B cell (primary cell): Measurements from ENCODE around the gene ROBO2. TPM values are rescaled to one million over a fixed set of nuclear protein-coding genes. Genes with fewer than 3 reads are reported as not detected.

Source experiments
- ATAC-seq: fragments of 200-7000 bp; cut with Tn5 transposase; one replicate; pipeline ENCODE4 v1.10.0; 2021; ENCODE audit warnings: low read depth, mild to moderate bottlenecking, moderate number of reproducible peaks, moderate library complexity
- CTCF ChIA-PET: fragments of 350-600 bp; sonication (Branson Sonifier 250); formaldehyde crosslinking; loops from one replicate; lab custom pipeline; 2021; ENCODE audit warnings: antibody characterized with exemption, inconsistent platforms; lab: Charles Lee
- POLR2A ChIA-PET: fragments of 350-600 bp; sonication (Branson Sonifier 250); formaldehyde crosslinking; loops from one replicate; lab custom pipeline; 2021; ENCODE audit warnings: antibody characterized with exemption; lab: Charles Lee
- DNase-seq: peaks from one replicate; pipeline ENCODE4 v3.0.0; 2013
- H2AFZ ChIP-seq: 2 replicates; pipeline ENCODE4 v1.6.1; 2012; ENCODE audit warnings: mild to moderate bottlenecking, low read depth, low read length; ENCODE audit not compliant: insufficient read depth, poor library complexity, severe bottlenecking
- H3K27ac ChIP-seq, 2 donors: 1 replicate in 1 of 2; 2 replicates in 1 of 2; pipeline ENCODE4 v1.5.1; 2012 to 2013; ENCODE audit warnings: low read length in 2 of 2, mild to moderate bottlenecking in 2 of 2, moderate library complexity in 1 of 2
- H3K27me3 ChIP-seq, 4 experiments: fragments of 200-600 bp in 1 of 4; sonication (generic) in 1 of 4; replicated peaks in 1 of 4; 1 replicate in 2 of 4; 2 replicates in 2 of 4; pipeline versions ENCODE4 v1.6.1 to v1.7.0; 2013 to 2016; ENCODE audit warnings: low read length in 3 of 4, mild to moderate bottlenecking in 2 of 4, mixed read lengths in 1 of 4, moderate library complexity in 1 of 4; ENCODE audit not compliant: insufficient read depth in 4 of 4, control insufficient read depth in 3 of 4; ENCODE audit errors: control extremely low read depth in 1 of 4
- H3K36me3 ChIP-seq, 2 experiments: replicated peaks in 1 of 2; 1 replicate in 1 of 2; 2 replicates in 1 of 2; pipeline versions ENCODE4 v1.6.1 to v1.7.1; 2013; ENCODE audit warnings: low read length in 1 of 2; ENCODE audit not compliant: insufficient read depth in 2 of 2, control insufficient read depth in 1 of 2; ENCODE audit errors: control extremely low read depth in 1 of 2, extremely low read depth in 1 of 2
- H3K4me1 ChIP-seq, 2 donors: fragments of 200-600 bp in 1 of 2; sonication (generic) in 1 of 2; 1 replicate in 1 of 2; 2 replicates in 1 of 2; pipeline versions ENCODE4 v1.5.1 to v1.6.1; 2013 to 2017; ENCODE audit warnings: low read length in 2 of 2; ENCODE audit not compliant: control insufficient read depth in 2 of 2, insufficient read depth in 2 of 2
- H3K4me2 ChIP-seq: replicated peaks from 2 replicates; pipeline ENCODE3; 2012; ENCODE audit warnings: mild to moderate bottlenecking, low read depth, low read length; ENCODE audit not compliant: poor library complexity, severe bottlenecking
- H3K4me3 ChIP-seq, 5 experiments: fragments of 200-600 bp in 1 of 5; sonication (generic) in 1 of 5; 1 replicate in 3 of 5; 2 replicates in 2 of 5; pipeline versions ENCODE4 v1.5.1 to v1.7.0; 2011 to 2016; ENCODE audit warnings: low read length in 4 of 5, mild to moderate bottlenecking in 4 of 5, low read depth in 2 of 5, control low read depth in 1 of 5, moderate library complexity in 1 of 5; ENCODE audit not compliant: insufficient read depth in 1 of 5; ENCODE audit errors: control extremely low read depth in 1 of 5, extremely low read depth in 1 of 5
- H3K79me2 ChIP-seq: fragments of 200-600 bp; sonication (generic); one replicate; pipeline ENCODE4 v1.6.0; 2016; ENCODE audit warnings: low read length; ENCODE audit not compliant: control insufficient read depth, insufficient read depth
- H3K9ac ChIP-seq: fragments of 200-600 bp; sonication (generic); 2 replicates; pipeline ENCODE4 v1.6.1; 2017; ENCODE audit warnings: mild to moderate bottlenecking, low read length, moderate library complexity
- H3K9me3 ChIP-seq, 3 donors: one replicate each; pipeline versions ENCODE4 v1.6.1 to v1.7.1; 2013; ENCODE audit warnings: low read length in 2 of 3; ENCODE audit not compliant: control insufficient read depth in 2 of 3, insufficient read depth in 1 of 3; ENCODE audit errors: control extremely low read depth in 1 of 3
- H4K20me1 ChIP-seq: 2 replicates; pipeline ENCODE4 v1.6.0; 2012; ENCODE audit warnings: mild to moderate bottlenecking, low read length; ENCODE audit not compliant: insufficient read depth, control insufficient read depth, poor library complexity, severe bottlenecking
- H3K27ac Mint-ChIP-seq: one replicate; pipeline ENCODE4 v1.8.0; 2021; ENCODE audit warnings: mixed read lengths
- H3K27me3 Mint-ChIP-seq: one replicate; pipeline ENCODE4 v1.8.0; 2021; ENCODE audit warnings: mixed read lengths
- H3K4me1 Mint-ChIP-seq: one replicate; pipeline ENCODE4 v1.8.0; 2021; ENCODE audit warnings: mixed read lengths
- H3K4me3 Mint-ChIP-seq: one replicate; pipeline ENCODE4 v1.8.0; 2021; ENCODE audit warnings: mixed read lengths
- H3K9me3 Mint-ChIP-seq: one replicate; pipeline ENCODE4 v1.8.0; 2022; ENCODE audit warnings: mixed read lengths; ENCODE audit not compliant: insufficient read depth
- EZH2 ChIP-seq: IDR thresholded peaks from 2 replicates; pipeline ENCODE4 v1.6.1; 2012; ENCODE audit warnings: borderline replicate concordance, low read depth, mild to moderate bottlenecking, moderate library complexity, low read length; ENCODE audit not compliant: insufficient read depth, poor library complexity, severe bottlenecking
- whole genome bisulfite sequencing: methylation state at CpG from one replicate; pipeline ENCODE4 v1.1.5; 2013; ENCODE audit warnings: missing lambda C conversion rate; ENCODE audit not compliant: insufficient coverage; 5-methylcytosine and 5-hydroxymethylcytosine counted together
- intact Hi-C: fragments of 100-400 bp; cut with micrococcal nuclease; formaldehyde crosslinking; loops from one replicate; pipeline ENCODE4 v1.10.0; 2022
- polyA plus RNA-seq: library from polyadenylated mRNA; depleted of rRNA; stranded (reverse); fragments of >200 nt; gene quantifications from 2 replicates; pipeline ENCODE4 v1.2.3, GENCODE V29; 2012
- total RNA-seq, 2 donors: library from RNA; stranded (reverse); fragments of 120-200 nt in 1 of 2; gene quantifications; 1 replicate in 1 of 2; 2 replicates in 1 of 2; pipeline versions ENCODE4 v1.2.3 to v1.2.4, GENCODE V29; 2013 to 2022
- TF ChIP-seq, protein P1 (sequence below): fragments of 200-600 bp; IDR thresholded peaks from one replicate; pipeline ENCODE4 v1.8.0; 2022; ENCODE audit warnings: antibody characterized with exemption, mild to moderate bottlenecking

ROBO2 gene
- total and polyA plus RNA-seq, 2 donors (not counting 1 experiment from before 2014, with no cell fraction given), result not detected

DNA sequence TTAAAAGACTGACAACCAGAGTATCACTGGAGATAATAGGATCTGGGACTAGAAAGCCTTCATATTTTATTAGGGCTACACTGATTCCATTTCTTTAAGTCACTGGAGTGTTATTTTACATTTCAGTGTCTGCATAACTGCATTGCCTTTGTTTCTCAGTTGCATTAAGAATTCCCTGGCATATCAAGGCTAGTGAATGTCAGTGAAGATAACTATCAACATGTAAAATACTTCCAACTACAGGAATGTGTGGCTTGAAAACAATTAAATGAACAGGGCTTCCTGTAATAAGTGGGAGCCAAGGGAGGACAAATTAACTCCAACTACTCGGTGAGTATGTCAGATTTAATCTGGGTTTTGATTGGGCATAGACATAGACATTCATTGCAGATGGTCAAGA, 628.5 kb downstream of the ROBO2 start:
- Mint-ChIP-seq H3K4me3 (no peak overlapping the region), H3K27ac (no peak overlapping the region), H3K4me1 (no peaks in the 10 kb centered on the region), H3K27me3 (no peaks in the 10 kb centered on the region), H3K9me3 (no peaks in the 10 kb centered on the region)
- no CpG with 5 or more reads among the region's 1 CpG for WGBS
- TF ChIP-seq, protein P1, sequence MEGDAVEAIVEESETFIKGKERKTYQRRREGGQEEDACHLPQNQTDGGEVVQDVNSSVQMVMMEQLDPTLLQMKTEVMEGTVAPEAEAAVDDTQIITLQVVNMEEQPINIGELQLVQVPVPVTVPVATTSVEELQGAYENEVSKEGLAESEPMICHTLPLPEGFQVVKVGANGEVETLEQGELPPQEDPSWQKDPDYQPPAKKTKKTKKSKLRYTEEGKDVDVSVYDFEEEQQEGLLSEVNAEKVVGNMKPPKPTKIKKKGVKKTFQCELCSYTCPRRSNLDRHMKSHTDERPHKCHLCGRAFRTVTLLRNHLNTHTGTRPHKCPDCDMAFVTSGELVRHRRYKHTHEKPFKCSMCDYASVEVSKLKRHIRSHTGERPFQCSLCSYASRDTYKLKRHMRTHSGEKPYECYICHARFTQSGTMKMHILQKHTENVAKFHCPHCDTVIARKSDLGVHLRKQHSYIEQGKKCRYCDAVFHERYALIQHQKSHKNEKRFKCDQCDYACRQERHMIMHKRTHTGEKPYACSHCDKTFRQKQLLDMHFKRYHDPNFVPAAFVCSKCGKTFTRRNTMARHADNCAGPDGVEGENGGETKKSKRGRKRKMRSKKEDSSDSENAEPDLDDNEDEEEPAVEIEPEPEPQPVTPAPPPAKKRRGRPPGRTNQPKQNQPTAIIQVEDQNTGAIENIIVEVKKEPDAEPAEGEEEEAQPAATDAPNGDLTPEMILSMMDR, result no peak
- no peak for TF ChIP-seq EZH2
- intact Hi-C loops, result no loop called here
- Histone ChIP-seq H3K9me3 (peaks cover 0 to 7% (median 0%) of the 10 kb centered on the region in 3 donors), H3K4me2 (no peak overlapping the region), H3K36me3 (no peaks in the 10 kb centered on the region), H3K79me2 (no peaks in the 10 kb centered on the region), H3K27me3 (no peaks in the 10 kb centered on the region), H3K27ac (no peak overlapping the region), H3K9ac (no peak overlapping the region), H3K4me1 (no peaks in the 10 kb centered on the region), H3K4me3 (no peak overlapping the region), H2AFZ (no peak overlapping the region), H4K20me1 (no peaks in the 10 kb centered on the region)
- DNase-seq (no peak), ATAC-seq (no peak)
- ChIA-PET POLR2A (no interaction called here), CTCF (no interaction called here)

- H3K4me2 ChIP-seq, result no peak overlapping the region
- Mint-ChIP-seq H3K27ac (no peak overlapping the region), H3K4me3 (no peak overlapping the region), H3K27me3 (no peaks in the 10 kb centered on the region), H3K4me1 (no peaks in the 10 kb centered on the region), H3K9me3 (no peaks in the 10 kb centered on the region)
- no peaks in the 10 kb centered on the region for H3K79me2 ChIP-seq
- no peak overlapping the region for H2AFZ ChIP-seq
- TF ChIP-seq EZH2, result no peak
- TF ChIP-seq, protein P1, result no peak
- H3K9me3 ChIP-seq, result peaks cover 0 to 4% (median 2%) of the 10 kb centered on the region in 3 donors
- H3K27me3 ChIP-seq, result no peaks in the 10 kb centered on the region
- DNase-seq (no peak), ATAC-seq (no peak)
- 92% methylated on average over 2 of the region's 2 CpGs for WGBS
- ChIA-PET POLR2A (no interaction called here), CTCF (no interaction called here)
- H3K9ac ChIP-seq, result no peak overlapping the region
- no peak overlapping the region for H3K4me3 ChIP-seq
- no peaks in the 10 kb centered on the region for H3K4me1 ChIP-seq
- H3K36me3 ChIP-seq, result no peaks in the 10 kb centered on the region
- intact Hi-C loops, result no loop called here
- H3K27ac ChIP-seq, result no peak overlapping the region
- H4K20me1 ChIP-seq, result no peaks in the 10 kb centered on the region
Observed at GRCh38 chr3:77672016-77672415, 632.1 kb downstream of the ROBO2 start.
